NCI-H69 (cell line): Measurements from ENCODE around the gene RNF13.
"Not testable (repeated sequence)": the region's sequence is repeated elsewhere in the genome, so short reads cannot be mapped to it uniquely, and the experiment has no call there.

Experiments used
- DNase-seq: peaks from one replicate; lab custom pipeline; 2025; lab: John Stamatoyannopoulos, UW

The RNF13 gene

GRCh38 chr3:149839896-149840295 is 26.9 kb downstream of the RNF13 start:
- DNase-seq = no peak

DNA sequence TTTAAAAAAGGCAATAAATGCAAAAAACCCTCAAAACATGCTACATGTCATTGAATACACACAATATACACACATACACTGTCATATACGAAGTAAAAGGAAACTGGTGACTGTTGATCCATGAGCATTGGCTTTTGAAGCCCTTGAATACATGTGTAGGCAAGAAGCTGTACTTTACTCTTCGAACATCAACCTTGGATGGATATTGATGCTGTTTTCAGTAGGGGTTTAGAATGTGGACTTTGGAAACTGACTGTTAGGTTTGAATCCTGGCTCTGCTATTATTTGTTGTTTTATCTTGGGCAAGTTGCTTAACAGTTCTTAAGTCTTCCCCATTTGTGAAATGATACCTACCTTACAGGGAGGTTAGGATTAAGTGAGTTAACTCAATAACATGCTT is 30.5 kb downstream of the RNF13 start:
- no peak for DNase-seq

- DNase-seq = no peak
These were observed 31.1 kb downstream of the RNF13 start for GRCh38 chr3:149844091-149844490.

GRCh38 chr3:149845570-149846244 is 32.7 kb downstream of the RNF13 start:
- no peak for DNase-seq

DNA sequence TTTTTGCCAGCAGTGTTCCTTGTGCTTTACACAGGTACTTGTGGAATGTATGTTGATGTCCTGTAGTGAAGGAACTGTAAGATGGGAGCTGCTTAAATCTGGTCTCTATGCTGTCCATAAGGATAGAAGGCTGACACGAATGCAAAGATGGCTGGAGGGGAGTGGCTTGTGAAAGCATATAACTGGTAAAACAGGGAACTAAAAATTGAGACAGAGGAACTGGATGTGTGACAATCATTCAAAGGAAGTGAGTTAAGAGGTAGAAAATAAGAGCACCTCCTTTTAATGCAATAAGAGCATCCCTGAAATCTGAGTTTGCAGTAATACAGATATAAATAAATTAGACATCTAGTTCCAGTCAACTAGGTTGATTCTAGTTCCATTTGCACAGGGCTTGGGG is 35.2 kb downstream of the RNF13 start:
- no peak for DNase-seq

- DNase-seq = no peak
These were observed 35.7 kb downstream of the RNF13 start for GRCh38 chr3:149848688-149849087.

GRCh38 chr3:149850787-149851584 is 38.0 kb downstream of the RNF13 start:
- no peak for DNase-seq

DNA sequence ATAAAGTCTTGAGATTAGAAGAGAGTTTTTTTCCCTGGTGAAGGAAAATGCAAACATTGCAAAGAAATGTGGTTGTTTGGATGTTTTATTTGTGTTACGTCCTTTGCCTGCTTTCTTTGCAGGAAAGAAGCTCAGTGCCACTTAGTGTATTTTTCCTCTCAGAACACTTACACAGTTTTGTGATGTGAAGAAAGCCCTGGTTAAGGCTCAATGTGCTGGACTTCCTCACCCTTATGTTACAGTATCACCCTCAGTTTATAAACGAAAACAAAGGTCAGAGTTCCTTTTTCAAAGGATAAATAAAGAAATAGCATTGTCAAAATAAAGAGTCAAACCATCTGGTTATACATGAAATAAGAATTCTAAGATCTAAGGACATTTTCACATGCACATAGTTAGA is 45.9 kb downstream of the RNF13 start:
- DNase-seq = no peak

DNA sequence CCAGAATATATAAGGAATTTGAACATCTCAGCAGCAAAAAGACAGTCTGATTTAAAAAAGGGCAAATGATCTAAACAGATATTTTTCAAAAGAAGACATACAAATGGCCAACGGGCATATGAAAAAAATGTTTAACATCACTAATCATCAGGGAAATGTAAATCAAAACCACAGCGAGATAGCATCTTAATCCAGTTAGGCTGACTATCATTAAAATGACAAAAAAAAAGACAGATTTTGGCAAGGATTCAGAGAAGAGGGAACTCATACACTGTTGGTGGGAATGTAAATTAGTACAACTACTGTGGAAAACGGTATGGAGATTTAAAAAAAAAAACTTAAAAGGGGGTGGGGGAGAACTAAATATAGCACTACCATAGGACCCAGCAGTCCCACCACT is 47.9 kb downstream of the RNF13 start:
- no peak for DNase-seq

DNA sequence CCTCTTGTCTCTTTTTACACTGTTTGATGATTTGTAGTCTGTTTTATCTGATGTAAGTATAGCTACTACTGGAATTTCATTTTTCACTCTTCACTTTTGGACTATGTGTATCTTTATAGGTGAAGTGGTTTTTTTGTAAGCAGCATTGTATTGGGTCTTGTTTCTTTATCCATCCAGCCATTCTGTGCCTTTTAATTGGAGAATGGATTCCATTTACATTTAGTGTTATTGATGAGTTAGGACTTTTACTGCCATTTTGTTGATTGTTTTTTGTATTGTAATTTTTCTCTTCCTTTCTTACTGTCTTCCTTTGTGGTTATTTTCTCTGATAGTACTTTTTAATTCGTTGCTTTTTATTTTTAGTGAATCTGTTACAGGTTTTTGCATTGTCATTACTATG is 54.5 kb downstream of the RNF13 start:
- no peak for DNase-seq

- no peak for DNase-seq
These were observed 58.8 kb downstream of the RNF13 start for GRCh38 chr3:149871855-149872254.

DNA sequence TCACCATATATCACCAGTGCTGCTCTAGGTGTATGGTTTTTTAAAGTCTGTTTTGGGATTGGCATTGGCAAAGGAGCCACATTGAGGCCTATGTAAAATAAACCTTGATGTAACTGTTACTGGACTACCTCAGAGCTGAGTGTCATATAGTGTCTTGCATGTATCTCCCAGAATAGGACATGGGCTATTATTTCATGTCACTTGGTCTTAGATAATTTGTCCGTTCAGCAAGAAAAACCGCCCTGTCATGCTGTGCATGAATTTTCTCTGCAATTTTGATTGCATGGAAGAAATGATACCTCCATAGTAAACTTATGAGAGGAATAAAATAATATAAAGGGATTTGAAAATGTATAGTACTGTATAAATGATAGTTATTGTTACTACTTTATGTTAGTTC is 59.6 kb downstream of the RNF13 start:
- DNase-seq = no peak

GRCh38 chr3:149877668-149878067 is 64.7 kb downstream of the RNF13 start:
- no peak for DNase-seq

DNA sequence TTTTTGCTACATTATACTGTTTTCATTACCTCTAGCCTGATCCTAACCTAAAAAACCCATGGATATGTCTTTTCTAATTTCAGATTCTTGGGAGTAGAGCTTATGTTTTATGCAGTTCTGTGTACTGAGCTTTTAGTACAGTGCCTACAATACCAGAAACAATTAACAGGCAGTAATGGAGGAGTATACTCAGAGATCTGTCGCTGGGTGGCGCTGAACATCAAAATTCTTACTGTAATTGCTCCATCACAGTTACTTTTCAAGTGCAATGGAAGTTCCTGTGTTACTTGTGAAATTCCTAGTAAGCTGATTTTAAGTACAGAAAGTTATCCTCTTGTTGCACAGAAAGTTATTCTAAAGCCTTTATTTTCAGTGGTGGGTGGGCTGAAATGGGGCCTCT is 66.9 kb downstream of the RNF13 start:
- peak; percentile 38 for DNase-seq

DNA sequence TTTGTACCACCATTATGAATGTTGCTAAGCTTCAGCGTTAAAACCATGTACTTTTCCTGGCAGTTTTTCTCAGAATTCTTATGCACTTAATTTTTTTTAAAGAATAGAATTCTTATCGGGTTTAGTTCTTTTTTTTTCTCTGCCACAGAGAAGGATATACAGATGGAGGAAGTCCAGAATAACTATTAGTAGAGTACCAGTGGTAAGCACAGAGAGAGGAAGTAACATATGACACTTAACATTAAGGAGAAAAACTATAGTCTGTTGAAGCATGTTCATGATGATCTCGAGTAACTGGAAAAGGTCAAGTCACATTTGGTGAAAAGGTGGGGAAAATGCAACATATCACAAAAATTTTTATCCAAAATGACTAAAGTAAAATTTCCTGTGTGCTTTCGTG is 68.9 kb downstream of the RNF13 start:
- no peak for DNase-seq

DNA sequence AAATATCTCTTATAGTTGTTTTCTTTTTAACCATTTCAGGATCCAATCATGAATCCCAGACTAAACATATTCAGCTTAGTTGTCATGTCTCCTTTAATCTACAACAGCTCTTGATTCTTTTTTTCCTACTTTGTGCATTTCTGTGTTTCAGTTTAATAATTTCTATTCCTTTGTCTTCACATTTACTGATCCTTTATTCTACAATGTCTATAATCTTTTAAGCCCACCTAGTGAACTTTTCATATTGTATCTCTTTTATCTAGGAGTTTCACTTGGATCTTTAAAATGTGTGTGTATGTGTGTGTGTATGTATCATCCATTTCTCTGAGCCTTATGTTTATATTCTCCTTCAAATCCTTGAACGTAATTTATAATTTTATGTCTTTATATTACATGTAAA is 70.1 kb downstream of the RNF13 start:
- DNase-seq = no peak

DNA sequence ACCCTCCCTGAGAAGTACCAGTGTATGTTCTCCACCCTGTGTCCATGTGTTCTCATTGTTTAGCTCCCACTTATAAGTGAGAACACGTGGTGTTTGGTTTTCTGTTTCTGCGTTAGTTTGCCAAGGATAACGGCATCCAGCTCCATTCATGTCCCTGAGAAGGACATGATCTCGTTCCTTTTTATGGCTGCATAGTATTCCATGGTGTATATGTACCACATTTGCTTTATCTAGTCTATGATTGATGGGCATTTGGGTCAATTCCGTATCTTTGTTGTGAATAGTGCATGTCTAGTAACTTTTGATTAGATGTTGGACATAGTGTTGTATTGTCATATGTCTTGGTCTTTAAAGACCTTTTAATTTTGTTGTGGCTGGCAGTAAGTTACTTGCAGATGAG is 70.8 kb downstream of the RNF13 start:
- not testable (repeated sequence) for DNase-seq

- not testable (repeated sequence) for DNase-seq
These were observed 71.8 kb downstream of the RNF13 start for GRCh38 chr3:149884848-149885247.

DNA sequence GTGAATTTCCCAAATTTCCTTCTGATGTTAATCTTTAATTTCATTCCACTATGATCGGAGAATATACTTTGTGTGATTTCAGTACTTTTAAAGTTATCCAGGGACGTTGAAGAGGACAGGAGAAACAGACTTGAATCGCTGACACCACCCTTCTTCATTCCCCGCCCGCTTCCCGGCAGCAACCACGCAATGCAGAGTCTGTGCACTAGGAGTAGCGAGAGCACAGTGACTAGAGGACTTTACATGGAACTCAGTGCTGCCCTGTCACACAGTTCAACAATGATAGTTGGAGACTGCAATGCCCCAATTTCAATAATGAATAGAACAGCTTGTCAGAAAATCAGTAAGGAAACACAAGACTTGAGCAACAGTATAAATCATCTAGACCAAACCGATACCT is 73.9 kb downstream of the RNF13 start:
- DNase-seq = no peak

DNA sequence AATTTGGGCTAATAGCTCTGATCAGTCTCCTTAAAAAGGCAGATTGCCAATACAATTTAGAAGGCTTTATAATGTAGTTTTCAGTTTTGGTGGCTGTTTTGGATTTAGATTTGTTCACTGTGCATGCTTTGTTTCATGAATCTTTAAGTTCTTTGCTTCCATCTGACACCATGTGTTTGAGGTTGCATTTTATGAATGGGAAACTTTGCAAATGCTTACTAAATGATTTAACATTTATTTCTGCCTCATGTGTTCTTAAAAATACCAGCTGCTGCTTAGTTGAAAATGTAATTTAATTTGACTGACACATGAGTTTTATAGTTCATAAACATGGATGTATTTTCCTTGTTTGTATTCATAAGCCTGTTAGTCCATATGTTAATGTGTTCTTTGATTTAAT is 78.6 kb downstream of the RNF13 start:
- no peak for DNase-seq

DNA sequence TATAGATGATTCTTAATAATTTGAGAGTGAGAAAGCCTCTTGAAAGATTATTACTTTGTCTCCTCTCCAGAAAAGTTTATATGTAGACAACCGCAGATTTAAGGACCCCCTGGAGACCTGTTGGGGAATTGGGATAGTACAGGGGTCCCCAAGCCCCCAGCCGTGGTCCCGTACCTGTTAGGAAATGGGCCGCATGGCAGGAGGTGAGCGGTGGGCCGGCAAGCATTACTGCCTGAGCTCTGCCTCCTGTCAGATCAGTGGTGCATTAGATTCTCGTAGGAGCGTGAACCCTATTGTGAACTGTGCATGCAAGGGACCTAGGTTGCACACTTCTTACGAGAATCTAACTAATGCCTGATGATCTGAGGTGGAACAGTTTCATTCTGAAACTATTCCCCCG is 79.4 kb downstream of the RNF13 start:
- DNase-seq = no peak

DNA sequence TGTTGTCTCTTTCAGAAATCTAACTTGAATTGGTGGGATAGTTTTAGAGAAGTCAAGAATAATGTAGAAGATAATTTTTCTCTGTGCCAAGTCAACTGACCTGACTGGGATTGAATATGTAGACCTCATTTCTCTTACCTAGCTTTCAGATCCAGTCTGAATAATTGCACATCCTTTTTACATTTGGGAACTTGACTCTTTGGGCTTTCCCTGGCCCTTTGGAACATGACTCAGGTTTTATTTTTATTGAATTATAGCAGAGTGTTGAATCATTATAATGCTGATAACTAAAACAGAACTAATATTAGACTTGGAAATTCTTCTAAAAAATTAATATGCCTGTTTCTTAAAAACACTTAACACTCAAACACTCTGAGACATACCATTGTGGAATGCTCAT is 81.2 kb downstream of the RNF13 start:
- DNase-seq = no peak

DNA sequence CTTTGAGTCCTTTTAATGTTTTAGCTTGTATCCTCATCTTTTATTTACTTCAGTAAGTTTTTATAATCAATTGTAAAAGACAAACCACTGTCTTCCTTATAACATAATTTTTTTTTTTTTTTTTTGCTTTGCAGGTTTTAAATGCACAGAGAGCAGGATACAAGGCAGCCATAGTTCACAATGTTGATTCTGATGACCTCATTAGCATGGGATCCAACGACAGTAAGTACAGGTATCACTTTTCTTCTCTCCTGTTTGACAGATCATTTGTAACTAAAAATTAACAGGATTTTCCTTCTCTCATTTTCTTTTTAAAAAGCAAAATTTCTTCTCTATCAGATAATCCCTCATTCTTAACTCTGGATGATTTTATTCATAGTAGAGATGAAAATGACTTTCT is 82.3 kb downstream of the RNF13 start:
- DNase-seq = peak; percentile 2

DNA sequence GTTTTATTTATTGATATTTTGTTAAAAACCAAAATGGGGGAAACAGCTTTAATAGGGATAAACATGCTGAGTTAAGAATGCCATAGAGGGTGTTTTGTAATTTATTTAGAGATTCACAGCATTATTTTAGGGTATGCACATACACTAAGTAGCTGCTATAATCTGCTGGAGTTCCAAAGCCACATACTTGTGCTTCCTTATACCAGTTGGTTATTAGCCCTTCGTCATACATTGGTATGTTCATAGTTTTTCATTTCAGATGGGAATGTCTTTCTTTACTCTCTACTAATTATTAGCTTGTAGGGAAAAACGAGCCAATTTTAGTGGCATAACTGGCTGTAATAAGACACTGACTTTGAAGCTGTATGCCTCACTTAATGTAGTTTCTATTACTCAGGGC is 82.8 kb downstream of the RNF13 start:
- no peak for DNase-seq
